ENCODE measurements around the gene PDGFD.

Gene PDGFD

GRCh38 chr11:103895106-103895505, 268.8 kb downstream of the PDGFD start:
- no peak for DNase-seq (ENCODE audit: extremely low read depth, low read depth)
- H3K4me3 ChIP-seq (replicated peaks; ENCODE audit: low read depth, low read length): no peak overlapping the region
- TF ChIP-seq CTCF (IDR thresholded peaks at IDR 0.05; ENCODE audit: low read depth, low read length, missing control alignments): no peak

GRCh38 chr11:103894673-103895072, 269.3 kb downstream of the PDGFD start:
- no peak overlapping the region for H3K4me3 ChIP-seq (replicated peaks; ENCODE audit: low read depth, low read length)
- no peak for DNase-seq (ENCODE audit: extremely low read depth, low read depth)
- TF ChIP-seq CTCF (IDR thresholded peaks at IDR 0.05; ENCODE audit: low read depth, low read length, missing control alignments): no peak

- TF ChIP-seq CTCF (IDR thresholded peaks at IDR 0.05; ENCODE audit: low read depth, low read length, missing control alignments): no peak
- no peak for DNase-seq (ENCODE audit: extremely low read depth, low read depth)
- H3K4me3 ChIP-seq (replicated peaks; ENCODE audit: low read depth, low read length): no peak overlapping the region
These were observed 269.9 kb downstream of the PDGFD start for GRCh38 chr11:103894034-103894433.

- no peak for DNase-seq (ENCODE audit: extremely low read depth, low read depth)
These were observed 270.6 kb downstream of the PDGFD start for GRCh38 chr11:103893371-103893770.

GRCh38 chr11:103892603-103893002, 271.3 kb downstream of the PDGFD start:
- H3K4me3 ChIP-seq (replicated peaks; ENCODE audit: low read depth, low read length): no peak overlapping the region
- no peak for DNase-seq (ENCODE audit: extremely low read depth, low read depth)
- no peak for TF ChIP-seq CTCF (IDR thresholded peaks at IDR 0.05; ENCODE audit: low read depth, low read length, missing control alignments)

More at GRCh38 chr11:103893371-103893770, 270.6 kb downstream of the PDGFD start:
- no peak for TF ChIP-seq CTCF (IDR thresholded peaks at IDR 0.05; ENCODE audit: low read depth, low read length, missing control alignments)
- no peak overlapping the region for H3K4me3 ChIP-seq (replicated peaks; ENCODE audit: low read depth, low read length)

GRCh38 chr11:103890654-103891053, 273.3 kb downstream of the PDGFD start:
- no peak for DNase-seq (ENCODE audit: extremely low read depth, low read depth)
- no peak overlapping the region for H3K4me3 ChIP-seq (replicated peaks; ENCODE audit: low read depth, low read length)
- no peak for TF ChIP-seq CTCF (IDR thresholded peaks at IDR 0.05; ENCODE audit: low read depth, low read length, missing control alignments)

- no peak overlapping the region for H3K4me3 ChIP-seq (replicated peaks; ENCODE audit: low read depth, low read length)
- no peak for TF ChIP-seq CTCF (IDR thresholded peaks at IDR 0.05; ENCODE audit: low read depth, low read length, missing control alignments)
- no peak for DNase-seq (ENCODE audit: extremely low read depth, low read depth)
These were observed 274.3 kb downstream of the PDGFD start for GRCh38 chr11:103889679-103890078.

All from HFF-Myc (cell line).